Stimulated activated CD8-positive, alpha-beta memory T cell treated with anti-CD3 and anti-CD28 coated beads, Interleukin-7, amount 100 ng/mL, for 24 hours (primary cell): Measurements from ENCODE around the gene COQ6.
"Not testable (repeated sequence)": the region's sequence is repeated elsewhere in the genome, so short reads cannot be mapped to it uniquely, and the experiment has no call there.

ENCODE experiments used
- DNase-seq: peaks from one replicate; pipeline ENCODE4 v3.0.0-alpha.2; 2020; ENCODE audit warnings: low read depth

Gene COQ6

GRCh38 chr14:73949752-73950734 is at the start of gene COQ6, which contains the start of gene FAM161B:
TSS of gene COQ6 (plus strand) at chr14:73950302. CDS start at chr14:73950333, 31 bp downstream.
TSS of gene FAM161B (minus strand) at chr14:73950094. CDS start at chr14:73950026, 68 bp downstream.
- DNase-seq: peak; percentile 79

- no peak for DNase-seq
Measured at GRCh38 chr14:73903028-73903427, 47.1 kb upstream of the COQ6 start.

GRCh38 chr14:73909681-73910080 is 40.4 kb upstream of the COQ6 start:
- DNase-seq: no peak

DNA sequence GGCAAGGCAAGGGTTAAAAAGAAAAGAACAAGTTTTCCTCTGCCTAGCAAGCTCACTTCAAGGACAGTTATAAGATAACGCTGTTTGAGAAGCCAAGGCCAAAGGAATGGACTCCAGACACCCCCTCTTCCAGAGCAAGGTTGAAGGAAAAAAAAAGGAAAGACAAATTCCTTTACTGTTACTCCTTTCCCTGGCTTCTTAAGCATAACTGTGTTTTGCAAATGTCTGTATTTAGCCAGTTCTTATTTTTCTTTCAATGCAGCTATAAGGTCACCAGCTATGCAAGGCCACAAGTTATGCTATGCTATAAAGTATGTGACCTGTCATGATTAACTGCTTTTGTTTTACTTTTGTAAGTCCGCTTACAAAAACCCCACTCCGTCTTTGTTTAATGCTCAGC is 36.8 kb upstream of the COQ6 start:
- DNase-seq: no peak

DNA sequence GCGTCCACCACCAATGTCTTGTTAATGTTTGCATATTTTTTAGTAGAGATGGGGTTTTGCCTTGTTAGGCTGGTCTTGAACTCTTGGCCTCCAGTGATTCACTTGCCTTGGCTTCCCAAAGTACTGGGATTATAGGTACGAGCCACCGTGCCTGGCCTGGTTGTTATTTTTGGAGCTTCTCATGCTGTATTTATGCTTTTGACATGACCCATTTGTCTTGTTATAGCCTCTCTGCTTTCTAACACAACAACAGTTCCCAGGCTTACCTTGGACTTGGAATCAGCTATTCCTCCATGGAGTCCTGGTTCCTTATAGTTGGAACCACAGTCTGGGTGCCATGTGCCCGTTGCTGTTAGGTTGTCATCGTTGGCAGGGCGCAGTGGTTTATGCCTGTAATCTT is 33.8 kb upstream of the COQ6 start:
- DNase-seq: no peak

DNA sequence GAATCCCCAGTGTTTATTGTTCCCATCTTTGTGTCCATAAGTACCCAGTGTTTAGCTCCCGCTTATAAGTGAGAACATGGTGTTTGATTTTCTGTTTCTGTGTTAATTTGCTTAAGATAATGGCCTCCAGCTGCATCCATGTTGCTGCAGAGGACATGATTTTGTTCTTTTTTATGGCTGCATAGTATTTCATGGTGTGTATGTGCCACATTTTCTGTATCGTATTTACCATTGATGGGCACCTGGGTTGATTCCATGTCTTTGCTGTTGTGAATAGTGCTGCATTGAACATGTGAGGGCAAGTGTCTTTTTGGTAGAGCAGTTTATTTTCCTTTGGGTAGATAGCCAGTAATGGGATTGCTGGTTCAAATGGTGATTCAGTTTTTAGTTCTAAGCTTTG is 30.6 kb upstream of the COQ6 start:
- not testable (repeated sequence) for DNase-seq

DNA sequence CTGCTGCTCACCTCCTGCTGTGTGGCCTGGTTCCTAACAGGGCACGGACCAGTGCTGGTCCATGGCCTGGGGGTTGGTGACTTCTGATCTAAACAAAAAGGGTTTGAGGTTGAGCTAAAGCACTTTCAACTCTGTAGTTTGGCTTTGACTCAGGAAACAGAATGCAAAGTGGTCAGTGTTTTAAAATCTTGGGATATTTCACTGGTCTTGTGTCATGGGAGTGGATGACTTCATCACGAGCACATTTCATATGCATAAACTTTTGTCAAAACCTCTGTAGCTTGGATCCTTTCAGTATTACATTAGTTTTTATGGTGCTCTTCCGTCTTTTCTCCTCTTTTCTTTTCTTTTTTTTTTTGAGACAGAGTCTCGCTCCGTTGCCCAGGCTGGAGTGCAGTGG is 25.8 kb upstream of the COQ6 start:
- no peak for DNase-seq

- no peak for DNase-seq
Measured at GRCh38 chr14:73935666-73936065, 14.4 kb upstream of the COQ6 start.

DNA sequence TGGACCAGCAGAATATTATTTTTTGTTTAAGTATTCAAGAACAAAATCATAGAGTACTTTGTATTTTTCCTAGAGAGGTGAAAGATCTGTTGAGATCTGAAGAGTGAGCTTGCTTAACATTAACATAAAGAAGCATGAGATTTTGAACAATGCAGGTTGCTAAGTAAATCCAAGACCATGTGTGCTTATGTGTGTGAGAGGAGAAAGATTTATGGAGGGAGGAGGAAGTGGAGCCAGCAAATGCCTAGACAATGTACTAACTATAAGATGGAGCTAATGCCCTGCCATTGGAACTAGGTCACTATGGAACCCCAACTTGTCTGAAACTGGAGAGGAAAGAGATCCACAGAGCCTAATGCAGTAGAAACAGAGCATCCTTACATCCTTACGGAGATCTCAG is 13.6 kb upstream of the COQ6 start:
- no peak for DNase-seq

DNA sequence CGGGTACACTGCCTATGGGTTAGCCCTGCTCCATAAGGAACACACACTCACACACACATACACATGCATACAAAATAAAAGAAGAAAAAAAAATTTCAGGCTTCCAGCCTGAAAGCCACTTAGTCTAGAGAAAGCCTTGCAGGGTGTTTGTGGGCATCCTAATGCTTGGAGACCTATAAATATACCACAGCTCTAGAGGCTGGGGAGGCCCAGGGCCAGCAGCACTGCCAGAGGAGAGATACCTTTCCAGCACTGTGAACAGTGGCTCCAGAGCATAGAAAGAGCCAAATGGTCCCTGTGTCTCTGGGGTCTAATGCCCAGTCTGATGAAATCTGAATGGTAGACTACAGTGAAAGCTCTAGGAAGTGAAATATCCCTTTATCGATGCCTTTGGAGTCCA is 13.1 kb upstream of the COQ6 start:
- no peak for DNase-seq

DNA sequence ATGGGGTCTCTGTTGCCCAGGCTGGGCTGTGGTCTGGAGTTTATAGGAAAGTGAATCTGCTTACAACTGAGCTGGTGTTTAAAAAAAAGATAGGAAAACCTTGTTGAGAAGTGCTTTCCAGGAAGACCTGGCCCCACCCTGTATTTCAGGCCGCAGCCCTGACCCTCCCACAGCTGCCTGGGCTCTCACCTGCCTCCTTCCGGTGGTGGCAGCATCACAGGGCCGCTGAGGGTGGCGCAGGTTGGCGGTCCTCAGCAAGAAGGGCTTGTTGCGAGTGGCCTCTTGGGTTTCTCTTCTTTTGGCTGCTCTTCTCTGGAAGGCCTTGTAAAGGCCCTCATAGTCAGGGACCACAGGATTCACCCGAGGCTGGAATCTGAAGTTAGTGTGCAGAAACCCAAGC is 7.9 kb upstream of the COQ6 start:
- no peak for DNase-seq

GRCh38 chr14:73943083-73943482 is 7.0 kb upstream of the COQ6 start:
- DNase-seq: no peak

DNA sequence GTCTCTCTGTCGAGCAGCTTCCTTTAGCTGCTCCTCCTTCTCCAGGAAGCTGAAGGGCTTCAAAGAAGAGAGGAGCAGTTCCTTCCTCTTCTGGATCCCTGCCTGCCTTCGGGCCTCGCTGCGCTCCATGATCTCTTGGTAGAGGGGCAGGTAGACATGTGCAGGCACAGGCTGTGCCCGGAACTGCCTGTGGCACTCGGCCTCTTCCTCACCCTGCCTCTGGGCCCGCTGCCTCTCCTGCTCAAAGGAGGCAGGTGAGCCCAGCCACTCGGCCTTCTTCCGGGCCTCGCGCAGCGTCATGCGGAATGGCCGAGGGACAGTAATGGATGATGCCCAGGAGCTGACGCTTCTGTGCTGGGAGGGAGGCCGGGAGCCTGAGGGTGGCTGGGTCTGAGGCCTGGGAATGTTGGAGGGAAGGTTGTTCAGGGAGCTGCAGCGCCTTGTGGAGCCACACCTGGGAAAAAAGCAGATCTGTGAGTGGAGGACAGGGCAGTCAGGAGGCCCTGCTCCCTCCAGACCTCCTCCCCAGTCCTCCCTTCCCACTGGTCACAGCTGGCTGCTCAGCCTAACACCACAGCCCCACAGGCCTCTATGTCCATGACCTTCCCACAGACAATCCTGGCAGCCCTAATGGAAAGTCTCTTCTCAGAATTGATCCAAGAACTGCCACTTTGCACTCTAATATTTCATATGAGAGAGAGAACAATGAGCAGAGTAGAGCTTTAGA is 5.5 kb upstream of the COQ6 start:
- no peak for DNase-seq

GRCh38 chr14:73945159-73945670 is 4.9 kb upstream of the COQ6 start:
- DNase-seq: no peak

- DNase-seq: no peak
Measured at GRCh38 chr14:73953731-73954130, 3.6 kb downstream of the COQ6 start.

DNA sequence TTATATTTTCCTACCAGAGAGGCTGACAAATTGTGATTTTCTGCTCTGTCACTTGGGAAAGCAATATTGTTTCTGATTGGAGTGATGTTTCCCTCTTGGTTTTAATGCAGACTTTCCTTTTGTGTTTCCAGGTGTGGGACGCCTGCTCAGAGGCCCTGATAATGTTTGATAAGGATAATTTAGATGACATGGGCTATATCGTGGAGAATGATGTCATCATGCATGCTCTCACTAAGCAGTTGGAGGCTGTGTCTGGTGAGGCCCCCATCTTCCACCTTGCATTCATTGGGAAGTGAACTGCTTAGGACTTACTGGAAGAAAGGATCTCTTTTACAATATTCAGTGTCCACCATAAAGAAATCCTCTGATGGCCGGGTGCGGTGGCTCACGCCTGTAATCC is 5.6 kb downstream of the COQ6 start:
- no peak for DNase-seq

DNA sequence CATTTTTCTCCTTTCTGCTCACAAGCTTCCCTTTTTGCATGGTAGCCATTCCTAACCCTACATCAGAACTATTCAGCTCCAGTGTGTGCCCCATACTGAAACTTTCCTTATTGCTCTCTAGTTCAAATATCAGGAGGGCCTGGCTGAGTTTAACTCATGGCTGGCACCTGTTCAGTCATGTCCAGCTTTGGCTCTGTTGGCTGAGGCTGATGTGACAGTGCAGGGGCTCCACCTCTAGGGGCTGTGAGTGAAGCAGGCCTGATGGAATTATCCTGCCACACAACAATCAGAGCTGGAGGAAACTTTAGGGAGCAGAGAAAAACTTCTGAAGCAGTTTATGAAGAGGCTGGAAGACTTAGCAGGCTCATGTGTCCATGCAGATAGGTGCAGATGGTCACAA is 8.5 kb downstream of the COQ6 start:
- no peak for DNase-seq

DNA sequence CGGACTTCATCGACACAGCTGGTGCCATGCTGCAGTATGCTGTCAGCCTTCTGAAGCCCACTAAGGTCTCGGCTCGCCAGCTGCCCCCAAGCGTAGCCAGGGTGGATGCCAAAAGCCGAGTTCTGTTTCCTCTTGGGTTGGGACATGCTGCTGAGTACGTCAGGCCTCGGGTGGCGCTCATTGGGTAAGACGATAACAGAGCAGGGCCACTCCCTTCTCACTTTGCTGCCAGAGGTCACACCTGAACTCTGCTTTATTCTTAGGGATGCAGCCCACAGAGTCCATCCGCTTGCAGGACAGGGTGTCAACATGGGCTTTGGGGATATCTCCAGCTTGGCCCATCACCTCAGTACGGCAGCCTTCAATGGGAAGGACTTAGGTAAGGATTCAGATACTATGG is 11.1 kb downstream of the COQ6 start:
- no peak for DNase-seq

DNA sequence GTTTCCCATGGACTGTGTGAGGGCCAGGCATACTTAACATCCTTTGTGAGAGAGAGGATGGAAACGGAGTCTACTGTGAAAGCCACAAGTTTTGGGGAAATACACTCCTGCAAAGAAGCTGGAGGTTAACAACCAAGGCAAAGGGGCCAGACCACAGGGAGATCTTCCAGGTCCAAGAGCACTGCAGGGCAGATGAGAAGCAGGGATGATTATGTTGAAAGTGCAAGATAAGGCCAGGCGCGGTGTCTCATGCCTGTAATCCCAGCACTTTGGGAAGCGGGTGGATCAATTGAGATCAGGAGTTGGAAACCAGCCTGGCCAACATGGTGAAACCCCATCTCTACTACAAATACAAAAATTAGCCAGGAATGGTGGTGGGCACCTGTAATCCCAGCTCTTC is 15.1 kb downstream of the COQ6 start:
- no peak for DNase-seq

DNA sequence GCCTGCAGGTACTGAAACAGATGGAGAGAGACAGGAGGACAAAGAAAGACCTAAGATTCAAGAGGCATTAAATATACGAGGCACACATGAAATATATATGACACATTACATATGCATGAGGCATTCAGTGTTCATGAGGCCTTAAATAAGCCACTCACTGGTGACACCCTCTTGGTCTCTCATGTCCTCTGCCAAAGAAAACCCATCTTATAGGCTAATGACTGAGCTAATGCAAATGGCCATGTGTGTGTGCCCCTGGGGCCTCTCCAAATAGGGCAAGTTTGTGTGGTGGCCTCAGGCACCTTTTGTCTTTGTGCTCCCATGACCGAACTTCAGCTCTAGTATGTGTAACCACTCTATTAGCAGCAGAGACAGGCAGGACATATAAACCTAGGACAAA is 18.8 kb downstream of the COQ6 start:
- no peak for DNase-seq

DNA sequence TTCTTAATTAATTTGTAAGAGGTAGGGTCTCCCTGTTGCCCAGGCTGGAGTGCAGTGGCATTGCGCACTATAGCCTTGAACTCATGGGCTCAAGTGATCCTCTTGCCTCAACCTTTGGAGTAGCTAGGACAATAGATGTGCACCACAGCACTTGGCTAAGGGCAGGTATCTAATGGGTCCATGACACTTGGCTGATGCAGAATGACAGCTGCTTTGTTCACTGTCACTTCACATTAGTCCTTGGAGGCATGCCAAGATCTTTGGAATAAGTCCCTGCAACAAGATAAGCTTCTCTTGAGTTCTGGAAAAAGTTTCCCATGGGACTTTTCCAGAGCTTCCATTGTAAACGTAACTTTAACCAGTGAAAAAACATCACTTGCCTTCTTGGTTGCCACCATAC is 23.4 kb downstream of the COQ6 start:
- no peak for DNase-seq

- DNase-seq: no peak
Measured at GRCh38 chr14:73976125-73976524, 26.0 kb downstream of the COQ6 start.

GRCh38 chr14:73977896-73978295 is 27.8 kb downstream of the COQ6 start:
- DNase-seq: no peak
